ENCODE results near the gene CPPED1. TPM values are rescaled to one million over a fixed set of nuclear protein-coding genes. Genes with fewer than 3 reads are reported as not detected.

CPPED1 gene
- total RNA-seq, 1 donor from 2014 or later = 9.7 TPM

DNA sequence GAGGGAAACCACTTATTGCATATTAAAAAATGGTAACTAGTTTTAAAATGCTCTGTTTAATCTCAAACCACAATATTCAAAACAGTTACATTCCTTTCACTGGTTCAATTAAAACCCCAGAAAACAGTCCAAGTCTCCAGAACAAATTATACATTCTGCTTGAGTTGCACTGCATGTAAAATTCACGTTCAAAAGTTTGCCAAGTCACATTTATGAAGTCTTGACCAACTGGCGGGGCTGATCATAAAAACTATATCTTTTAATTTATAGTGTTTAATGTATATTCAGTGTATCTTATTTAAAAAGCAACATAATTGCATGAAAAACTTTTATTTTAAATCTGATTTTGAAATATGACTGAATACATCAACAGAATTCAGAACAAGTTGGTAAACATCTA lies 25.0 kb downstream of the CPPED1 start:
- H3K4me3 ChIP-seq = no peak overlapping the region
- H3K9me3 ChIP-seq (ENCODE audit: low read depth) = no peaks in the 10 kb centered on the region
- no peak overlapping the region for H2AFZ ChIP-seq (replicated peaks)
- Mint-ChIP-seq H3K9me3 (no peaks in the 10 kb centered on the region), H3K27ac (no peak overlapping the region), H3K36me3 (peaks cover 8% of the 10 kb centered on the region), H3K27me3 (ENCODE audit: insufficient read depth, low read depth) (no peaks in the 10 kb centered on the region), H3K4me1 (no peaks in the 10 kb centered on the region), H3K4me3 (no peak overlapping the region)
- TF ChIP-seq, protein P1, sequence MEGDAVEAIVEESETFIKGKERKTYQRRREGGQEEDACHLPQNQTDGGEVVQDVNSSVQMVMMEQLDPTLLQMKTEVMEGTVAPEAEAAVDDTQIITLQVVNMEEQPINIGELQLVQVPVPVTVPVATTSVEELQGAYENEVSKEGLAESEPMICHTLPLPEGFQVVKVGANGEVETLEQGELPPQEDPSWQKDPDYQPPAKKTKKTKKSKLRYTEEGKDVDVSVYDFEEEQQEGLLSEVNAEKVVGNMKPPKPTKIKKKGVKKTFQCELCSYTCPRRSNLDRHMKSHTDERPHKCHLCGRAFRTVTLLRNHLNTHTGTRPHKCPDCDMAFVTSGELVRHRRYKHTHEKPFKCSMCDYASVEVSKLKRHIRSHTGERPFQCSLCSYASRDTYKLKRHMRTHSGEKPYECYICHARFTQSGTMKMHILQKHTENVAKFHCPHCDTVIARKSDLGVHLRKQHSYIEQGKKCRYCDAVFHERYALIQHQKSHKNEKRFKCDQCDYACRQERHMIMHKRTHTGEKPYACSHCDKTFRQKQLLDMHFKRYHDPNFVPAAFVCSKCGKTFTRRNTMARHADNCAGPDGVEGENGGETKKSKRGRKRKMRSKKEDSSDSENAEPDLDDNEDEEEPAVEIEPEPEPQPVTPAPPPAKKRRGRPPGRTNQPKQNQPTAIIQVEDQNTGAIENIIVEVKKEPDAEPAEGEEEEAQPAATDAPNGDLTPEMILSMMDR (IDR thresholded peaks at IDR 0.05) = no peak
- no peak for TF ChIP-seq EZH2 (IDR thresholded peaks at IDR 0.05)
- no peak for TF ChIP-seq EZH2phosphoT487 (IDR thresholded peaks at IDR 0.05)
- H4K20me1 ChIP-seq (ENCODE audit: low read depth) = no peaks in the 10 kb centered on the region
- H3K79me2 ChIP-seq (ENCODE audit: low read depth) = no peaks in the 10 kb centered on the region
- no peaks in the 10 kb centered on the region for H3K36me3 ChIP-seq
- no peaks in the 10 kb centered on the region for H3F3A ChIP-seq (ENCODE audit: low read depth)
- H3K9ac ChIP-seq = no peak overlapping the region
- H3K27me3 ChIP-seq = no peaks in the 10 kb centered on the region
- no peaks in the 10 kb centered on the region for H3K4me1 ChIP-seq
- no peak for DNase-seq (ENCODE audit: low spot score)
- no peak overlapping the region for H3K4me2 ChIP-seq
- no peak overlapping the region for H3K27ac ChIP-seq

DNA sequence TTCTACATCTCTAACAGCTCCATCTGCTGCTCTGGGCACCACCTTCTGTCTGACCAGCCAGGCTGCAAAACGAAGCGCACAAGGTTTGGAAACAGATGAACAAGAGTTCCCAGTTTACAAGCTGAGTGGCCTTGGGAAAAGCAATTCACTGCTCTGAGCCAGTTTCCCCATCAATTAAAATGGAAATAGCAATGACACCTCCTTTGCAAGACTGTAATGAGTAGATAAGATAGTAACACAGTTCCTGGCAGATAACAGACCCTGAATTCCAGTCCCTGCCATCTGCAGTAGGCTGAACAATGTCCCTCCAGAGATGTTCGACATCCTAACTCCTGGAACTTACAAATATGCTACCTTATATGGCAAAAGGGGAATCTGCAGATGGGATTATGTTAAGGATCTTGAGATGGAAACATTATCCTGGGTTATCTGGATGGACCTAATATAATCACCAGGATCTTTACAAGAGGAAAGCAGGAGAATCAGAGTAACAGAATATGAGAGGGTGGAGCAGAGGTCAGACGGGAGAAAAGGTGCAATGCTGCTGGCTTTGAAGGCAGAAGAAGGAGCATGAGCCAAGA lies 27.9 kb downstream of the CPPED1 start:
- Histone ChIP-seq H3K4me2 (no peak overlapping the region), H3K9me3 (ENCODE audit: low read depth) (no peaks in the 10 kb centered on the region), H3K27me3 (no peaks in the 10 kb centered on the region), H3K9ac (no peak overlapping the region), H3K79me2 (ENCODE audit: low read depth) (no peaks in the 10 kb centered on the region), H3K4me3 (no peak overlapping the region), H3K4me1 (peaks cover 9% of the 10 kb centered on the region), H2AFZ (replicated peaks) (no peak overlapping the region), H3K27ac (no peak overlapping the region), H3F3A (ENCODE audit: low read depth) (no peaks in the 10 kb centered on the region), H3K36me3 (no peaks in the 10 kb centered on the region), H4K20me1 (ENCODE audit: low read depth) (no peaks in the 10 kb centered on the region)
- Mint-ChIP-seq H3K27ac (no peak overlapping the region), H3K4me3 (no peak overlapping the region), H3K27me3 (ENCODE audit: insufficient read depth, low read depth) (no peaks in the 10 kb centered on the region), H3K36me3 (peaks cover 7% of the 10 kb centered on the region), H3K4me1 (peaks cover 3% of the 10 kb centered on the region), H3K9me3 (no peaks in the 10 kb centered on the region)
- no peak for TF ChIP-seq EZH2 (IDR thresholded peaks at IDR 0.05)
- TF ChIP-seq EZH2phosphoT487 (IDR thresholded peaks at IDR 0.05) = no peak
- TF ChIP-seq, protein P1 (IDR thresholded peaks at IDR 0.05) = no peak
- no peak for DNase-seq (ENCODE audit: low spot score)

DNA sequence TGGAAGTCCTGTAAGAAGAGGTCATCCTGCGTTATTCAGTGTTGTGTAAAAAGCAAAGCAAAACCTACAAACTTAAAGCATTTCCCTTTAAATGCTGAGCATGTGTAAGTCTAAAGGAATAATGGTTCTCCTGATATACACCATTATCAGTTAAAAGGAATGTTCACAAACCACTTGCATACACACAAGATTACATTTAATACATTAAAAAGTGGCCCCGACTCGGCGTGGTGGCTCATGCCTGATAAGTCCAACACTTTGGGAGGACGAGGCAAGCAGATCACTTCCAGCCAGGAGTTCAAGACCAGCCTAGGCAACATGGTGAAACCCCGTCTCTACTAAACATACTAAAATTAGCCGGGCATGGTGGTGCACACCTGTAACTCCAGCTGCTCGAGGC lies 30.5 kb downstream of the CPPED1 start:
- peaks cover 3% of the 10 kb centered on the region for H3K4me1 Mint-ChIP-seq
- no peaks in the 10 kb centered on the region for H3K79me2 ChIP-seq (ENCODE audit: low read depth)
- H3K36me3 ChIP-seq = no peaks in the 10 kb centered on the region
- peaks cover 9% of the 10 kb centered on the region for H3K4me1 ChIP-seq
- H3K27ac Mint-ChIP-seq = no peak overlapping the region
- H3K27me3 Mint-ChIP-seq (ENCODE audit: insufficient read depth, low read depth) = no peaks in the 10 kb centered on the region
- H3K9me3 ChIP-seq (ENCODE audit: low read depth) = no peaks in the 10 kb centered on the region
- TF ChIP-seq EZH2phosphoT487 (IDR thresholded peaks at IDR 0.05) = no peak
- TF ChIP-seq EZH2 (IDR thresholded peaks at IDR 0.05) = no peak
- TF ChIP-seq, protein P1 (IDR thresholded peaks at IDR 0.05) = no peak
- no peak overlapping the region for H3K4me3 ChIP-seq
- H3K27me3 ChIP-seq = no peaks in the 10 kb centered on the region
- no peak for DNase-seq (ENCODE audit: low spot score)
- H3K4me2 ChIP-seq = no peak overlapping the region
- no peak overlapping the region for H3K4me3 Mint-ChIP-seq
- H3K9me3 Mint-ChIP-seq = no peaks in the 10 kb centered on the region
- H2AFZ ChIP-seq (replicated peaks) = no peak overlapping the region
- H3K27ac ChIP-seq = no peak overlapping the region
- H4K20me1 ChIP-seq (ENCODE audit: low read depth) = no peaks in the 10 kb centered on the region
- peaks cover 7% of the 10 kb centered on the region for H3K36me3 Mint-ChIP-seq
- no peaks in the 10 kb centered on the region for H3F3A ChIP-seq (ENCODE audit: low read depth)
- H3K9ac ChIP-seq = no peak overlapping the region
